ENCODE results near the gene HSPA9. TPM values are rescaled to one million over a fixed set of nuclear protein-coding genes. Genes with fewer than 3 reads are reported as not detected.

Gene HSPA9
- polyA plus RNA-seq, 1 donor (not counting 4 experiments of a cell fraction or from before 2014, with no cell fraction given): 195 TPM

- H3K27ac ChIP-seq (ENCODE audit: control insufficient read depth, insufficient read depth, low read length): no peak overlapping the region
- H3K4me2 ChIP-seq (ENCODE audit: control insufficient read depth, extremely low read depth, insufficient read depth, low read depth, low read length): no peak overlapping the region
- H3K27me3 ChIP-seq (ENCODE audit: control insufficient read depth, extremely low read depth, insufficient read depth, low read length): no peaks in the 10 kb centered on the region
- DNase-seq (ENCODE audit: low read depth, low spot score): no peak
- H3K79me2 ChIP-seq (ENCODE audit: control insufficient read depth, insufficient read depth, low read length): peaks cover 91% of the 10 kb centered on the region
- H3K4me3 ChIP-seq (ENCODE audit: control insufficient read depth in 2 of 3, extremely low read depth in 1 of 3, insufficient read depth in 2 of 3, low read depth in 1 of 3, low read length in 3 of 3): no peak overlapping the region
- TF ChIP-seq CTCF (optimal IDR thresholded peaks at IDR 0.05 in 1 of 3, IDR thresholded peaks at IDR 0.05 in 1 of 3, conservative IDR thresholded peaks at IDR 0.05 in 1 of 3; ENCODE audit: extremely low read depth in 1 of 3, insufficient read depth in 2 of 3, low read length in 3 of 3) (no peak), EZH2 (IDR thresholded peaks at IDR 0.05; ENCODE audit: low read length) (no peak)
- H3K9ac ChIP-seq (ENCODE audit: control insufficient read depth, extremely low read depth, insufficient read depth, low read length): no peak overlapping the region
- H4K20me1 ChIP-seq (ENCODE audit: control insufficient read depth, extremely low read depth, insufficient read depth, low read length): peaks cover 12% of the 10 kb centered on the region
- FAIRE-seq: no peak
- H3K9me1 ChIP-seq (ENCODE audit: control insufficient read depth, extremely low read depth, insufficient read depth, low read length): no peaks in the 10 kb centered on the region
- no peak overlapping the region for H2AFZ ChIP-seq (ENCODE audit: control insufficient read depth, low read length)
- peaks cover 5% of the 10 kb centered on the region for H3K4me1 ChIP-seq (ENCODE audit: control insufficient read depth, extremely low read depth, insufficient read depth, low read length)
- dilution Hi-C loops (cut with MboI; ENCODE audit: extremely low pct_ligation_motif_present, low sequenced_read_pairs): no loop called here
- H3K9me3 ChIP-seq (ENCODE audit: control insufficient read depth, low read depth, low read length): no peaks in the 10 kb centered on the region
- peaks cover 5 to 10% of the 10 kb centered on the region in 2 experiments for H3K36me3 ChIP-seq (ENCODE audit: control insufficient read depth in 2 of 2, extremely low read depth in 1 of 2, insufficient read depth in 2 of 2, low read length in 2 of 2)
Observed at GRCh38 chr5:138523406-138523805, 51.8 kb downstream of the HSPA9 start.

- Histone ChIP-seq H3K27me3 (ENCODE audit: control insufficient read depth, extremely low read depth, insufficient read depth, low read length) (no peaks in the 10 kb centered on the region), H3K9ac (ENCODE audit: control insufficient read depth, extremely low read depth, insufficient read depth, low read length) (no peak overlapping the region), H3K36me3 (ENCODE audit: control insufficient read depth in 2 of 2, extremely low read depth in 1 of 2, insufficient read depth in 2 of 2, low read length in 2 of 2) (peaks cover 16% of the 10 kb centered on the region in 2 experiments), H3K4me1 (ENCODE audit: control insufficient read depth, extremely low read depth, insufficient read depth, low read length) (no peaks in the 10 kb centered on the region), H3K9me3 (ENCODE audit: control insufficient read depth, low read depth, low read length) (no peaks in the 10 kb centered on the region), H4K20me1 (ENCODE audit: control insufficient read depth, extremely low read depth, insufficient read depth, low read length) (peaks cover 6% of the 10 kb centered on the region), H3K4me3 (ENCODE audit: control insufficient read depth in 2 of 3, extremely low read depth in 1 of 3, insufficient read depth in 2 of 3, low read depth in 1 of 3, low read length in 3 of 3) (no peak overlapping the region), H3K9me1 (ENCODE audit: control insufficient read depth, extremely low read depth, insufficient read depth, low read length) (no peaks in the 10 kb centered on the region), H3K27ac (ENCODE audit: control insufficient read depth, insufficient read depth, low read length) (no peak overlapping the region), H2AFZ (ENCODE audit: control insufficient read depth, low read length) (no peak overlapping the region), H3K79me2 (ENCODE audit: control insufficient read depth, insufficient read depth, low read length) (peaks cover 82% of the 10 kb centered on the region), H3K4me2 (ENCODE audit: control insufficient read depth, extremely low read depth, insufficient read depth, low read depth, low read length) (no peak overlapping the region)
- TF ChIP-seq CTCF (optimal IDR thresholded peaks at IDR 0.05 in 1 of 3, IDR thresholded peaks at IDR 0.05 in 1 of 3, conservative IDR thresholded peaks at IDR 0.05 in 1 of 3; ENCODE audit: extremely low read depth in 1 of 3, insufficient read depth in 2 of 3, low read length in 3 of 3) (no peak), EZH2 (IDR thresholded peaks at IDR 0.05; ENCODE audit: low read length) (no peak)
- dilution Hi-C loops (cut with MboI; ENCODE audit: extremely low pct_ligation_motif_present, low sequenced_read_pairs): no loop called here
- DNase-seq (ENCODE audit: low read depth, low spot score) (no peak), FAIRE-seq (no peak)
Observed at GRCh38 chr5:138520971-138521370, 54.2 kb downstream of the HSPA9 start.
